ENCODE measurements around the gene ZC3H14.

DNA sequence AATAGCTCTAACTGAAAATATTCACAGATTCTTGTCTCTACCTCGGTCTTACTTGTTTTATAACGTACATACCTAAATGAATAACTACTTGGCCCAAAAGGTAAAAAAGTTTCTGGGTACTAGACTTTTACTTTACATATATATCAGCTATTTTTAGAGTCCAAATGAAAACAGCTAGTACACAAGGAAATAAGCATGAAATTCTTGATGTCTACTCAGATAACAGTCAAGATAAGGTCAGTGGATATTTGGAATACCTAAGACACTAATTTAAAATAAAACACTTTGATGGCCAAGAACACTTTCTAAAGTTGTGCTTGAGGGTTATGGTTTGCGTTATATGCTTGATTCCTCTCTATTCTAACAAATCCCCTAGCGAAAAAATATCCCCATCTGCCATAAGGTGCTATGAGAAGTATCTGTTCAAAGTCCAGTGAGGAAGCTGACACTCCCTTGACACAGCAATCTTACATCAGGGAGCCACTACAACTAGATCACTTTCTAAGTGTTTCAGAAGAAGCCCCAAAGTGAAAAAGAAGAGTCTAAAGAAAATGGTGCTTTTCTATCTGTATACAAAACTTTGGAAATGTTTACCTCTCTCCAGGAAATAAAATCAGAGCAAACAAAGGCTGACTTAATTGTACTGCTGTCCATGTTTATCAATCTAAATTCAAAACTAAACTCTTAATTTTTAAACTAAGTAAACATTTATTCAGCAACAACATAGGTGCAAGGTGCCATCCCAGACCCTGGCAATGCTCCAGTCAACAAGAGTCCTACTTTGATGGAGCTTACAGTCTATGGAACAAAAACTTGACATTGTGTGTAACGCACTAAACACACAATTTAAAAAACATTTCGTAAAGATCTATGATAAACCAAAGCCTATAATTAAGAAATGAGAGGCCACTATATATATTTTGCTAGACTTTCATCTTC, 19.7 kb upstream of the ZC3H14 start:
- TF ChIP-seq POLR2A (IDR thresholded peaks at IDR 0.05) = no peak
- TF ChIP-seq CTCF (IDR thresholded peaks at IDR 0.05) = no peak

Data from Peyer's patch (tissue), 4 donors.